C4-2B (cell line): ENCODE data around the gene RPL6.
"Not testable (repeated sequence)": the region's sequence is repeated elsewhere in the genome, so short reads cannot be mapped to it uniquely, and the experiment has no call there.

Source experiments
- H3K27ac ChIP-seq: fragments of 450-650 bp; 2 replicates; pipeline ENCODE4 v1.5.1; 2017
- CTCF ChIP-seq: fragments of 450-650 bp; conservative IDR thresholded peaks from 2 replicates; pipeline ENCODE4 v1.5.1; 2017; ENCODE audit warnings: mild to moderate bottlenecking
- ZFX ChIP-seq: fragments of 450-650 bp; IDR thresholded peaks from 2 replicates; pipeline ENCODE4 v1.6.1; 2017

RPL6 gene

GRCh38 chr12:112418608-112419296 lies 9.3 kb upstream of the RPL6 start, which contains the start of gene PTPN11:
Gene PTPN11 (plus strand): TSS chr12:112418947. CDS start chr12:112419112, 165 bp downstream.
- H3K27ac ChIP-seq: peak within 1 kb of the TSS; percentile 82
- peak; percentile 85 for TF ChIP-seq ZFX
- TF ChIP-seq CTCF: peak; percentile 60

- peak overlapping the region; percentile 82 for H3K27ac ChIP-seq
- TF ChIP-seq ZFX: no peak
- TF ChIP-seq CTCF: no peak
These were observed 8.8 kb upstream of the RPL6 start for GRCh38 chr12:112418273-112418607.

GRCh38 chr12:112415457-112415856 lies 6.1 kb upstream of the RPL6 start:
- not testable (repeated sequence) for H3K27ac ChIP-seq

GRCh38 chr12:112413855-112414625 lies 4.6 kb upstream of the RPL6 start:
- no peak overlapping the region for H3K27ac ChIP-seq
- TF ChIP-seq CTCF: no peak
- TF ChIP-seq ZFX: no peak

- no peak overlapping the region; the same call in 1 of the 2 replicates for H3K27ac ChIP-seq
- TF ChIP-seq CTCF (no peak), ZFX (no peak)
These were observed 470 bp upstream of the RPL6 start for GRCh38 chr12:112409906-112410244.

- TF ChIP-seq CTCF (no peak), ZFX (no peak)
- peak overlapping the region; percentile 97 for H3K27ac ChIP-seq
These were observed 784 bp downstream of the RPL6 start for GRCh38 chr12:112408621-112409020.

- not testable (repeated sequence) for H3K27ac ChIP-seq
These were observed 1.7 kb downstream of the RPL6 start for GRCh38 chr12:112407683-112408082.

GRCh38 chr12:112406519-112407488 lies 2.6 kb downstream of the RPL6 start:
- TF ChIP-seq ZFX (no peak), CTCF (no peak)
- no peak overlapping the region for H3K27ac ChIP-seq
